HUES48 (cell line): ENCODE measurements around the gene ADAMTS17.

Experiments
- H3K27ac ChIP-seq: one replicate; pipeline ENCODE4 v1.7.0; 2013; ENCODE audit warnings: low read depth, low read length, inconsistent platforms
- H3K27me3 ChIP-seq: 2 replicates; pipeline ENCODE4 v1.6.1; 2013; ENCODE audit warnings: mild to moderate bottlenecking, low read length; ENCODE audit not compliant: control insufficient read depth, insufficient read depth
- H3K36me3 ChIP-seq: 2 replicates; pipeline ENCODE4 v1.6.1; 2013; ENCODE audit warnings: low read length; ENCODE audit not compliant: control insufficient read depth, insufficient read depth
- H3K4me1 ChIP-seq: 2 replicates; pipeline ENCODE4 v1.6.1; 2013; ENCODE audit warnings: mild to moderate bottlenecking, low read length; ENCODE audit not compliant: control insufficient read depth, insufficient read depth
- H3K4me3 ChIP-seq: 2 replicates; pipeline ENCODE4 v1.5.1; 2013; ENCODE audit warnings: mild to moderate bottlenecking, low read depth, low read length
- H3K9ac ChIP-seq: 2 replicates; pipeline ENCODE4 v1.6.1; 2013; ENCODE audit warnings: mild to moderate bottlenecking, low read depth, low read length, moderate library complexity
- H3K9me3 ChIP-seq: 2 replicates; pipeline ENCODE4 v1.6.1; 2013; ENCODE audit warnings: low read length; ENCODE audit not compliant: control insufficient read depth, insufficient read depth

Gene ADAMTS17

DNA sequence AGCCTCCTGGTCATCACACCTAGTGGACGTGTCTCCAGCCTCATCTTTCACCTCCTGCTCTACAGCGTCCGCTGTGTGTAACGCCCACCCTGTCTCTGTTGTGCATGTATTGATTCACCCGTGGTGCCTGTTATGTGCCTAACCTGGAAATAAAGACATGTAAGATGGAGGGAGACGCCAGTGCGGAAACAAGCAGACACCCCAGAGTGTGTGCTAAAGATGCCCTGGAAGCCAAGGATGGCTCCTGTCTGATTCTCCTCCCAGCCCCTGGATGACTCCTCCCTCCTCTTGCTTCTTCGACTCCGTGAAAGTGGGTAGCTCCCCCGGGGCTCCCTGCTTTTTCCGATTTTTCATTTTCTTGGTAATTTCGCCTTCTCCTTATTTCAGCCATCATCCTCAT is 241.8 kb downstream of the ADAMTS17 start:
- no peaks in the 10 kb centered on the region; the same call in 1 of the 2 replicates for H3K9me3 ChIP-seq
- no peak overlapping the region for H3K4me3 ChIP-seq
- no peaks in the 10 kb centered on the region for H3K27me3 ChIP-seq
- H3K4me1 ChIP-seq: no peaks in the 10 kb centered on the region
- no peaks in the 10 kb centered on the region for H3K36me3 ChIP-seq
- H3K27ac ChIP-seq: no peak overlapping the region
- no peak overlapping the region for H3K9ac ChIP-seq

DNA sequence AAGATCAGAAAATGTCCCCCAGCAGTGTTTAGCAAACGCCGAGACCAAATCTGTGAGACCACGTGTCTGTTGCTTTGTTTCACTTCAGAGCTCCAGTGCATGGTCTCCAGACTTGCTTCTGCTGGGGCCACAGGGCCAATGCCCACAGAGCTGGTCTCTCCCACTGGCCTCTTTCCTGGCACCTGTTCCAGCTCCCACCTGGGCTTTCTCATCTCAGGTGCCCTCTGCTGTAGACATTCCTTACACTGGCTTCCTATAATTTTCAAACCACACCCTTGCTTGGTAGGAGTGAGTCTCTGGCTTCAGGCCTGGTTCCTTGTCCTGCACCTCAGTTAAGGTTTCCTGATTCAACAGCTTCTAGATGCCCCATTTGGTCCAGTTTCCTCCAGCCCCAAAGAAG is 243.1 kb downstream of the ADAMTS17 start:
- Histone ChIP-seq H3K9ac (no peak overlapping the region), H3K9me3 (no peaks in the 10 kb centered on the region; the same call in 1 of the 2 replicates), H3K27ac (no peak overlapping the region), H3K4me1 (no peaks in the 10 kb centered on the region; the same call in 1 of the 2 replicates), H3K4me3 (no peak overlapping the region), H3K36me3 (no peaks in the 10 kb centered on the region), H3K27me3 (no peaks in the 10 kb centered on the region)

DNA sequence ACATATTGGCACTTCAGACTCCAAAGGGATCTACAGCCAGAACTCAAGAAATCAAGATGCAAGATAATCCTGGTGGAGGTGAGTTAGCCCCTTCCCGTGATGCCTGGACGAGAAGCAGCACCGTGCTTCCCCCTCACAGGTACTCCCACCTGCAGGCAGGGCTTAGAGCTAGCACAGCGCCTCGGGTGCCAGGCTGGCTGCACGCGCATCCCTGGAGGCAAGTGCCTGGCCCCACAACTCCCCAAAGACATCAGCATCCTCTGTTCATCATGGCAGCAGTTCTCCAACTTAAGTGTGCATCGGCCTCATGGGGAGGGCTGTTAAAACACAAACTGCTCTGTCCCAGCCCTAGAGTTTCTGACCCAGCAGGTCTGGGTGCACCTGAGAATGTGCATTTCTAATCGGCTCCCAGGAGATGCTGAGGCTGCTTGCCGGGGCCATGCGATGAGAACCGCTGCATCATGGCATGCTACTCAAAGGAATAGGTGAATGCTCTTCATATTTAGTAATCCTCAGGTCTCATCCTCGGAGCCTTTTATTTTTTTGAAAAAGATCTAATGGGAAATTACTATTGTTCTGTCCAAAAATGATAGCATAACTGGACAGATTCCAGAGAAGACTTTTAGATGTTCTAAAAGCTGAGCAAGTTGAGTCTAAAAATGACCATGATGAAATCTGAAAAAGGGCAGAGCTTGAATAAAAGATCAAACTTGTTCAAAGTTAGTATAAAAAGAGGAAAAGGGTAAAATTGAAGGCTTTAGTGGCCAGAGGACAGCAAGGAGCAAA is 244.2 kb downstream of the ADAMTS17 start:
- no peak overlapping the region for H3K9ac ChIP-seq
- no peaks in the 10 kb centered on the region; the same call in 1 of the 2 replicates for H3K9me3 ChIP-seq
- H3K27ac ChIP-seq: no peak overlapping the region
- no peaks in the 10 kb centered on the region for H3K27me3 ChIP-seq
- no peaks in the 10 kb centered on the region for H3K36me3 ChIP-seq
- no peaks in the 10 kb centered on the region; the same call in 1 of the 2 replicates for H3K4me1 ChIP-seq
- H3K4me3 ChIP-seq: no peak overlapping the region

DNA sequence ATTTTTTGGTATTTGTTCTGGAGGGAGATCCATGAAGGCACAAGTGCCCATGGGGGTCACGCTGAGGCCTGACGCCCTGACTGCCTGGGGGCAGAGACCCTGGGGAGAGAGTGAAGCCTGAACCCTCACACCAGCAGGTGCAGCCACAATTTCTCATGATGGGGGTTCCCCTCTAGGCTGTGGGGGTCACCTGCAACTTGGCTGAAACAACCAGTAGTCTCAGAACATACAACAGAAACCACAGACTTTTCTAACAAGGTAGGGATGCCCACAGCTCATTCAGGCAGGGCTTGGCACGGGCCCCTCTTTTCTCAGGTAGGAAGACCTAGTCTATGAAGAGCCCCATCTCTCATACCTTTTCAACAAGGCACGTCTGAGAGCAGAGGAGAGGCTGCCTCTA is 245.1 kb downstream of the ADAMTS17 start:
- H3K27ac ChIP-seq: no peak overlapping the region
- H3K4me3 ChIP-seq: no peak overlapping the region
- no peaks in the 10 kb centered on the region for H3K27me3 ChIP-seq
- no peak overlapping the region for H3K9ac ChIP-seq
- no peaks in the 10 kb centered on the region for H3K9me3 ChIP-seq
- no peaks in the 10 kb centered on the region for H3K36me3 ChIP-seq
- H3K4me1 ChIP-seq: no peaks in the 10 kb centered on the region; the same call in 1 of the 2 replicates

DNA sequence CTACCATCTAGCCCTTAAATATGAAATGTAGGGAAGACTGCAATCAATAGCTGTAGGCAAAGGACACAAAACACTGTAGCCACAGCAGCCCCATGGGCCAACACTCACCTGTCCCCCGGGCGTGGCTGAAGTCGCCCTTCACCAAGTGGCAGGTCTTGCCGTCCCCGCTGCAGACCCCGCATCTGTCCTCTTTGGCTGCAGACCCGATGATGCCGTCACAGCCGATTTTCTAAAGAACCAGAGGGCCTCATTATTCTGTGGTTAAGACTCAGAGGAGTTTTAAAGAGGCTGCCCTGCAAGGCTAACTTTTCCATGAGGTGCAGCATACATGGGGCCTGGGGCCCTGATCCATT is 245.6 kb downstream of the ADAMTS17 start:
- H3K36me3 ChIP-seq: no peaks in the 10 kb centered on the region
- no peak overlapping the region for H3K4me3 ChIP-seq
- H3K9ac ChIP-seq: no peak overlapping the region
- H3K4me1 ChIP-seq: no peaks in the 10 kb centered on the region; the same call in 1 of the 2 replicates
- H3K27ac ChIP-seq: no peak overlapping the region
- no peaks in the 10 kb centered on the region for H3K27me3 ChIP-seq
- H3K9me3 ChIP-seq: no peaks in the 10 kb centered on the region

DNA sequence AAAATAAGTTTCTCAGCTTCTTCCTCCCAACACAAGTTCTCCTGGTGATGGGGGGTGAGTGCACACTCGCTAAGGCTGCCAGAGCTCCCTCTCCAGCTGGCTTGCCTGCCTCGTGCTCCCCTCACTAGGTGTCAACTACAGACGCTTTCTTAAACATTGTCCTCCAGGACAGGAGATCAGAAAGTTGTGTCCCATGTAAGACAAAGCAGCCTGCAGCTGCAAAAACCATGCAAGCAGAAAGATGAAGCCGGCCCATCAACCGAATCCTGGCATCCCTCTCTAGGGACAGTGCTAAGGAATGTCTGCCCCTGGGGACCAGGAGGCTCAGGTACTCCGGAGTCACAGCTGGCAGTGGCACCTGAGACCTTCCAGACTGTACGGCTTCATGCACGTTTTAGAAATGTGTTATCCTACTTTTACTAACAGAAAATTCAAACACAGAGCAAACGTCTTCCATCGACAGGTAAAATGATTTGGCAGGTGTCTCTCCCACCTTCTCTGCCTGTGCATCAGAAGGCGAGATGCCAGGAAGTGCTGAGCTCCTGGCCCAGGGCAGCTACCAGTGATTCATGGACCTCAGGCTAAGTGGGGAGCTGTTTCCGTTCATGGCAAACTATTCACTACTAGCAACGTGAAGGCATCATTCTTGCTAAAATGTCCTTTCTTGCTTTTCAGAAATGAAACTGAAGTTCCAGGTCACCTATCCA is 246.1 kb downstream of the ADAMTS17 start:
- no peaks in the 10 kb centered on the region for H3K36me3 ChIP-seq
- H3K27ac ChIP-seq: no peak overlapping the region
- no peak overlapping the region for H3K4me3 ChIP-seq
- H3K9me3 ChIP-seq: no peaks in the 10 kb centered on the region
- no peak overlapping the region for H3K9ac ChIP-seq
- no peaks in the 10 kb centered on the region for H3K27me3 ChIP-seq
- no peaks in the 10 kb centered on the region; the same call in 1 of the 2 replicates for H3K4me1 ChIP-seq

DNA sequence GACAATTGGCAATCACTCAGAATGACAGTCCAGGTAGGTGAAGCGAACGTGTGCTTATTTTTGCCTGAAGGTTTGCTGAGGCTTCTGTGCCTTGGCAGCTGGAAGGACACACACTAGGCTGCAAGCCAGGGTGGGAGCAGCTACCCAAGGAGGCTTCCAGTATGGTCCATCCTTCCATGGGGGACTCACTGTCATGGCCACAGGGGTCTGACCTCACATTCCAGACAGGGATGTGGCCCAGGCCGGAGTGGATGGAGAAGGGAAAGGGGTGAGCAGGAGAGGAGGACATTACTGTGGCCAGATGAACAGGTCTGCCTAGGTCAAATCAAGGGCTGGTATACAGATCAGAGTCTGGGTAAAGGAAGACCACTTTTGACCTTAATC is 247.7 kb downstream of the ADAMTS17 start:
- H3K4me3 ChIP-seq: no peak overlapping the region
- H3K36me3 ChIP-seq: no peaks in the 10 kb centered on the region
- H3K4me1 ChIP-seq: no peaks in the 10 kb centered on the region; the same call in 1 of the 2 replicates
- H3K27me3 ChIP-seq: no peaks in the 10 kb centered on the region
- H3K9me3 ChIP-seq: no peaks in the 10 kb centered on the region
- no peak overlapping the region for H3K9ac ChIP-seq
- H3K27ac ChIP-seq: no peak overlapping the region

DNA sequence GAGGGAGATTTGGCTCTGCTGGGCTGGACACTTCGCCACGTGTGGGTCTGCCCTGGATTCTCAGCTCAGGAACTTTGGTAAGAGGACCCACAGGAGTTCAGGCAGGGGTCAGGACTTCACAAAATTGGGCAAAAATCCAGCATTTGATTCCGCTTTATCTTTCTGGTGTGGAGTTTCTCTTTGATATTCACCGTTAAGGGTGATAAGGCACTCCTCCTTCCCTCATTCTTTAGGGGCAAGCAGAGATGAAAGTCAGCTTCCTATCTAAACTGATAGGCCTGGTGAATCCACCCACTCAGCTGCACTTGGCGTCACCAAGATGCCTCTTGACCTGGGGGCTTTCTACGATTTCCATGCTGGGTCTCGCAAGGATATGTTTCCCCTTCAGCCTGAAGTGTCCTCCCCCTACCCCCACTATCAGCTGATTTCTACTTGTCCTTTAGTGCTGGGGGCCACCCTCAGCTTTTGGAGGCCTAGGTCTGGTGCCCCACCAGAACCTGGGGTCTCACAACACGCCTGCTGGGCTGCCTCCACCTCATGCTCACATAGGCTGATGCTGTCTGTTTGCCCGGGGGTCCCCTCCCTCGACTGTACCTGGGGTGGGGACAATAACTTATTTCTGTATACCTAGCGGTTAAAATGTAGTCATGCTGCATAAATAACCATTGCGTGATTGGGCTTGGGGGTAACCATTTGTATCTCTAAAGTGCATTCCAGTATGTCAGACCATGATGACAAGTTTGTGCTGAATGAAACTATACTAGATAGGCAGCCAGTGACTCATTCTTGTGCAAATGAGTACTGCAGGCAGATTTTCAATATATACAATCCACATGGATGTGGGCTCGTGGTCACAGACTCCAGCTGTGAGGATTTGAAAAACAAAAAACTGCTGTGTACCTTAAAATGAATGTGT is 248.3 kb downstream of the ADAMTS17 start:
- H3K36me3 ChIP-seq: no peaks in the 10 kb centered on the region
- H3K9me3 ChIP-seq: no peaks in the 10 kb centered on the region
- H3K4me1 ChIP-seq: no peaks in the 10 kb centered on the region; the same call in 1 of the 2 replicates
- H3K27ac ChIP-seq: no peak overlapping the region
- H3K4me3 ChIP-seq: no peak overlapping the region
- no peak overlapping the region for H3K9ac ChIP-seq
- H3K27me3 ChIP-seq: no peaks in the 10 kb centered on the region

DNA sequence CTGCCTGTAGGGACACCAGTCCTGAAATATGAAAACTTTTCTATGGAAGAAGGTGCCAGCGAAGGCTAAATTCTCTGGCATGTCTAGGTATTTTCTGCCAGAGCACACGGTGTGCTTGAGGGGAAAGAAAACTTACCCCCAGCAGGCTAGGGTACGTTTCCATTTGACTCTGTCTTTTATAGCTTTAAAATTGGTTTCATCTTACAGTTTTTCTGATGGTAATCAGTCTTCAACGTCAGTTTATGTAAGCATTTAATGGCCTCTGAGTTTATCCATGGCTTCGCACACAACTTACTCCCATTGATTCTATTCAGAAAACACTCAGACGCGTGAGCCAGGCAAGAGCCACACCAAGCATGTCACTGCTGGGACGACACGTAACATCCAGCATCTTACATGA is 249.7 kb downstream of the ADAMTS17 start:
- H3K27me3 ChIP-seq: no peaks in the 10 kb centered on the region
- no peaks in the 10 kb centered on the region for H3K9me3 ChIP-seq
- H3K4me3 ChIP-seq: no peak overlapping the region
- no peaks in the 10 kb centered on the region for H3K36me3 ChIP-seq
- H3K4me1 ChIP-seq: no peaks in the 10 kb centered on the region; the same call in 1 of the 2 replicates
- H3K27ac ChIP-seq: no peak overlapping the region
- no peak overlapping the region for H3K9ac ChIP-seq

DNA sequence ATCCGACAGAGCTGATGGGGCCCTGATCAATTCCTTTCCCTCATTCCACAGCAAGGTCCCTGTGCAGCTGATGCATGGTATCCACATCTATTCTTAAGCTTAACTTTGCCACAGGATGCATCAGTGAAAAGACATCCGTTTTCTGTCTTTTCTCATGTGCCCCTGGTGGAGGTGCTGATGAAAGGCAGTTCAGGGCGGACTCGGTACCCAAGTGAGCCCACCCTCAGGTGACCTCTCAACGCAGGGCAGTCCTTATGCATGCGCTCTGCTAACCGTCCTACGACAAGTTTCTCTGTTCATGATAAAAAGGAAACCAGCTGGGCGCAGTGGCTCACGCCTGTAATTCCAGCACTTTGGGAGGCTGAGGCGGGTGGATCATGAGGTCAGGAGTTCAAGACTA is 251.4 kb downstream of the ADAMTS17 start:
- Histone ChIP-seq H3K4me3 (no peak overlapping the region), H3K27ac (no peak overlapping the region), H3K27me3 (no peaks in the 10 kb centered on the region), H3K9me3 (no peaks in the 10 kb centered on the region), H3K9ac (no peak overlapping the region), H3K4me1 (no peaks in the 10 kb centered on the region; the same call in 1 of the 2 replicates), H3K36me3 (no peaks in the 10 kb centered on the region)
